ENCODE data around the gene AURKB.
"Not testable (repeated sequence)": the region's sequence is repeated elsewhere in the genome, so short reads cannot be mapped to it uniquely, and the experiment has no call there.

The AURKB gene

DNA sequence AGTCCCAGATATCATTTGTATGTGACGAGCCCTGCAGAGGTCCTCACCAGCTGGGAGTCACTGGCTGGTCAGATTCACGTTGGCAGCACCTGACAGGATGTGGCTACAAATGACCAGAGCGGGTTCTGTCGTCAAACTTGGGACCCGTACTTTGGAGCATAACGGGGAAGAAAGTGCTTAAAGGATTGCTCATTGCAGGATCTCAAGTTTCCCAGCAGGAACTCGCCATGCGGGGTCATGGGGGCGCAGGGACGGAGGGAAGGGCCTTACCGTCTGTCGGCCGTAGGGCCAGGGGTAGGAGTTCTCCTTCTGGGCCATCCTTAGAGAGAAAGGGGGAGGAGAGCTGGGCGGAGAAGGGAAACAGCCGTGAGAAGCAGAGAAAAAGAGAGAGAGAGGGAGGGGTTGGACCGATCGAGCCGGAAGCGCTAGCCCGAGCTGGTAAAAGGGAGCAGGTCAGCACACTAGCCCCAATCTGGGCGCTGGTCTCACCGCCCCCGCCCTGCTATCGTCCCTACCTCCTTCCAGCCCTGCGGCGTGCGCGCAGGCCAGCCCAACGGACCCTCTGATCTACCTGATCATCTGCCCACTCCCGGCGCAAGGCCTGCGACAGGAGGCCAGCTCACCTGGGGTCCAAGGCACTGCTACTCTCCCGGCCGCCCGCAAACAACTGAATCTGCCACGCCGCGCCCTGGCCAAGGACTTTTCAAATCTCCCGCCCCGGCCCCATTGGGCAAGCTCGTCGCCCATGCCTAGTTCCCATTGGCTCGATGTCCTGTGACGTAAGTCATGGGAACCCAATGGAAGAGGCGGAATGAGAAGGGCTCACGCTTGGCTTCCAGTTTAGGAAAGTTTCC lies at the start of gene AURKB:
TSS of gene AURKB (minus strand) at position 669 of the 854 bp plus-strand sequence. CDS start at position 318, 351 bp downstream.
- DNase-seq: peak; percentile 87

DNA sequence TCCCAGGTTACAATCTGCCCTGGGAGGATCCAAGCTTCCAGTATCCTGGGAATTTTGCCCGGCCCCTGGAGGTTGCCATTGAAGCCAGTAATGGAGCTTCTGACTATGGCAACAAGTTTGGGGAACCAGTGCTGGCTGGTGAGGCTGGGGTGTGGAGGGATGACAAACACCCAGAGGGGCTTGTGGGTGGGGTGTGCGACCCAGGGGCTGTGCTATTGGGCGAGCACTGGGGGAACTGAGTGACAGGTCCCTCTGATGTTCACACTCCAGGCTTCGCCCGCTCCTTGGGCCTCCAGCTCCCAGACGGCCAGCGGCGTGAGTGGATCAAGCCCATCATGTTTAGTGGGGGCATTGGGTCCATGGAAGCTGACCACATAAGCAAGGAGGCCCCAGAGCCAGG lies 47.4 kb upstream of the AURKB start:
- DNase-seq: no peak

DNA sequence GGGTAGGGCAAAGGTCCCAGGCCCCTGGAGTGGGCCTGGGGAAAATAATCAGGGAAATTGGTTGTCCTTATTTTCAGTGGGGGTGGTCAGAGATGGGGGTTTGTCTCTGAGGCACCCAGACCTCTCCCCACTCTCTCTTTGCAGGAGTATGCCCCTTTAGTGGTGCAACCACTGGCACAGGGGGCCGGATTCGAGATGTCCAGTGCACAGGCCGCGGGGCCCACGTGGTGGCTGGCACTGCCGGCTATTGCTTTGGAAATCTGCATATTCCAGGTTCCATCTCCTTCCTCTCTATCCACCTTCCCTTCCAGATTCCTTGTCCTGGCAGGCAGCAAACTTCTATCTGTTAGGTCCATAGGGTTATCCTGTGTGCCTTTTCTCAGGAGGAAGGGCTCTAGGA lies 46.3 kb upstream of the AURKB start:
- DNase-seq: no peak

DNA sequence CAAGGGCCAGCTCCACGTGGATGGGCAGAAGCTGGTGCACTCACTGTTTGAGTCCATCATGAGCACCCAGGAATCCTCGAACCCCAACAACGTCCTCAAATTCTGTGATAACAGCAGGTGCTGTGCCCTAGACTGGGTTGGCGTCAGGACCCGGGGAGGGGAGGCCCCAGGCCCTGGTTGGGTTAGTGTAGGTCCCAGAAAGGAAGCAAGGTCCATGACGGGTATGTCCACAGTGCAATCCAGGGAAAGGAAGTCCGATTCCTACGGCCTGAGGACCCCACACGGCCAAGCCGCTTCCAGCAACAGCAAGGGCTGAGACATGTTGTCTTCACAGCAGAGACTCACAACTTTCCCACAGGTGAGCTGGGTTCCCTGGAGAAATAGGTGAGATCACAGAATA lies 45.9 kb upstream of the AURKB start:
- no peak for DNase-seq

DNA sequence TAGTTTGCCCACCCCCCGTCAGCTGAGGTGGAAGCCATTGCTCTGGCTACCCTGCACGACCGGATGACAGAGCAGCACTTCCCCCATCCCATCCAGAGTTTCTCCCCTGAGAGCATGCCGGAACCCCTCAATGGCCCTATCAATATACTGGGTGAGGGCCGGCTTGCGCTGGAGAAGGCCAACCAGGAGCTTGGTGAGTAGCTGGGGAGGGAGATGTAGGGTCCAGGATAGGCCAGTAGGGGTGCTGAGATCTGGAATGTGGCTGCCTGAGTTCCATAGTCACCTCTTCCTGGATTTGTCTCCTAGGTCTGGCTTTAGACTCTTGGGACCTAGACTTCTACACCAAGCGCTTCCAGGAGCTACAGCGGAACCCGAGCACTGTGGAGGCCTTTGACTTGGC lies 45.1 kb upstream of the AURKB start:
- no peak for DNase-seq

DNA sequence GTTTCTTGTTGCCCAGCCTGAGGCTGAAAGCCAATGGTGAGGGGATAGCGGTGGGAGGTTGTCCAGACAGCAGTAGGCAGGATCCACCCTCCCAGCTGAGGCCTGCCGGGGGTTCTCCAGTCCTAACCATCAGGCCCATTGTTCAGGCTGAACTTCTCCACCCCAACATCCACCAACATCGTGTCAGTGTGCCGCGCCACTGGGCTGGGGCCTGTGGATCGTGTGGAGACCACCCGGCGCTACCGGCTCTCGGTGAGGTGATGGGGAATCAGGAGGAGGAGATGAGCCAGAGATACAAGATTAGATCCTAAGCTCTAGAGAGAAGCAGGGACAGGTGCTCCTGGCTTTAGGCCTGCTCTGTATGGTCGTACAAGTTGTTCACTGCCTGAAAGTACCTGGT lies 44.5 kb upstream of the AURKB start:
- DNase-seq: no peak

DNA sequence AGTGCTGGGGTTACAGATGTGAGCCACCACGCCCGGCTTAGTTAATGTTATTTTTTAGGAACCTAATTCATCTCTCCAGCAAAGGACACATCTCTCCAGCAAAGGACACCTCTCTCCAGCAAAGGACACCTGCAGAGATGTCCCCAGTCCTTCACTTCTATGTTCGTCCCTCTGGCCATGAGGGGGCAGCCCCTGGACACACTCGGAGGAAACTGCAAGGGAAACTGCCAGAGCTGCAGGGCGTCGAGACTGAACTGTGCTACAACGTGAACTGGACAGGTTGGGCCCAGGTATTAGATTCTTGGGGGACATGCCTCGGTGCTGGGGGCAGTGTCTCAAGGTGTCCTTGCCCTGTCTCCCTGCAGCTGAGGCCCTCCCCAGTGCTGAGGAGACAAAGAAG lies 43.4 kb upstream of the AURKB start:
- DNase-seq: no peak

DNA sequence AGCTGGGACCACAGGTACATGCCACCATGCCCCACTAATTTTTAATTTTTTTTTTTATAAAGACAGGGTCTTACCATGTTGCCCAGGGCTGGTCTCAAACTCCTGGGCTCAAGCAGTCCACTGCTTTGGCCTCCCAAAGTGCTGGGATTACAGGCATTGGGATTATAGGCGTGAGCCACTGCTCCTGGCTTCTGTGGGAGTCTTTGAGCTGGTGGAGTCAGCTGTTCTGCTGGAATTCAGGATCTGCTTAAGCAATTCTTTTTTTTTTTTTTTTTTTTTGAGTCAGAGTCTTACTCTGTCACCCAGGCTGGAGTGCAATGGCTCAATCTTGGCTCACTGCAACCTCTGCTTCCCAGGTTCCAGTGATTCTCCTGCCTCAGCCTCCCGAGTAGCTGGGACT lies 41.0 kb upstream of the AURKB start:
- DNase-seq: not testable (repeated sequence)

DNA sequence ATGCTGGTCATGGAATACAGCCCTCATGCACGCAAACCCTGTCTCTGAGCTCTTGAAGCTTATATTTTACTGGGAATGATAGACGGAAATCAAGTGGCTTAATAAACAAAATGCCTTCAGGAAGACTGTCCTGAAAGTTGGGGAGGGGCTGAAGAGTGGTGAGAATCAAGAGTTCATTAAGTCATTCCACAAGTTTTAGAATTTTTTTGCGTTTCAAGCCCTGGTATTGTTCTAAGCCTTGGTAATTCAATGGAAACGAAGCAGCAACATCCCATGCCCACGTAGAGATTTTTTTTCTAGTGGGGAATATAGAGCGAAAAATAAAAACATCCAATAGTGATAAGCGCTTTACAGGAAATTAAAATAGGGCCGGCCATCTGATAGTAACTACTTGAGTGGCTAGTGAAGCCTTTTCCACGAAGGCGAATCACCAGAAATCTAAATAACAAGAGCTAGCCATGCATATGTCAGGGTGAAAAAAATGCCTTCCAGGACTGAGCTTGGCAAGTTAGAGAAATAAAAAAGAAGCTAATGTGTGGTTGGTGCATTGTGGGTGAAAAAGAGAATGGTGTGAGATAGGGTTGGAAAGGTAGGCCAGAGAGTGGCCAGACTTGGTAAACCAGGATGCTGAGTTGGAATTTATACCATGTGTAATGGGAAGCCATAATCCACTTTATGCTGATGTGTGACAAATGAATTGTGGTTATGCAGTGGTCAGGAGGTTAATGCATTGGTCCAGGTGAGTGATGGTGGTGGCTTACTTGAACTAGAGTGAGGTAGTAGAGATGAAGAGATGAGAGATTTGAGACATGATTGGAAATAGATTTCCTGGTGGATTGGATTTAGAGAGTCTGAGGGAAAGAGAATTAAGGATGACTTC lies 39.5 kb upstream of the AURKB start:
- no peak for DNase-seq

DNA sequence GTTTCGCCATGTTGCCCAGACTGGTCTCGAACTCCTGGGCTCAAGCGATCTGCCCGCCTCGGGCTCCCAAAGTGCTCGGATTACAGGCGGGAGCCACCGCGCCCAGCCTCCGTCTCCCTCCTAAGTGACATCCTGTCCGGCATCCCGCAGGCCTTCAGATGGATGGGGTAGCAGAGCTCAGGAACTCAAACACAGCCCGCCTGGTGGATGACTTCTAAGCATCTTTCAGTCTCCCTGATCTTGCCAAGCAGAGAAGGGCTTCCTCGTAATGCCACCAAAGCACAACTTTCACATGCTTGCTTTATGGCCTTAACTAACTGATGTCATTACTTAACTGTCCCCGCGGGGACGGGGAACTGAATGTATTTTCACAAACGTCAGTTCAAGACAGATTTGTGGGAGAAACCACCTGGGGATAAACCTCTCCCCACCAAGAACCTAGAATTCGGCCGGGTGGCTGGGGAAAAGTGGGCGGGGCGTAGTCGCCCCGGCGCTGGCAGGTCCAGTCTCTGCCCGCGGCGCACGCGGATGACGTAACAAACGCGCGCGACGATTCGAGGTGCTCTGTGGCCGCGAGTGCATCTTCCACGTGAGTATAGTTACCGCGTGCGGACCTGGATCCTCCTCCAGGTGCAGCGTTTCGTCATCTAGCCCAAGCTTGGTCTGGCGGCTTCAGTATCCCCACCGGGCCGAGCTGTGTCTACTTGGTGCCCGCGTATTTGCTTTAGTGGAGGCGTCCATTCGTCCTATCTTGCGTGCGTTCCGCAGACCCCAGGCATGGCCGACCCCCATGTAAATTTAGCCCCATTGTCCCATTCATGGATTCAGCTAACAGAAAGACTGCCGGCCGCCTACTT lies 38.6 kb upstream of the AURKB start, which contains the start of gene PFAS:
TSS of gene PFAS (plus strand) at position 539 of the 857 bp plus-strand sequence. CDS start 4,649 bp downstream, outside the sequence.
- peak; percentile 85 for DNase-seq

DNA sequence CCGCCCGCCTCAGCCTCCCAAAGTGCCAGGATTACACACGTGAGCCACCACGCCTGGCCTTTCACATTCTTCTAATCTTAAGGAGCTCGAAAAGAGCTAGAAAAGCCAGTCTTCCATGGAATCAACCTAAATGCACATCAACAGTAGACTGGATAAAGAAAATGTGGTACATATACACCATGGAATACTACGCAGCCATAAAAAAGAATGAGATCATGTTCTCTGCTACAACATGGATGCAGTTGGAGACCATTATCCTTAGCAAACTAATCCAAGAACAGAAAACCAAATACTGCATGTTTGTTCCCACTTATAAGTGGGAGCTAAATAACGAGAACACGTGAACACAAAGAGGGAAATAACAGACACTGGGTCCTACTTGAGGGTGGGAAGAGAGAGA lies 34.4 kb upstream of the AURKB start:
- no peak for DNase-seq

DNA sequence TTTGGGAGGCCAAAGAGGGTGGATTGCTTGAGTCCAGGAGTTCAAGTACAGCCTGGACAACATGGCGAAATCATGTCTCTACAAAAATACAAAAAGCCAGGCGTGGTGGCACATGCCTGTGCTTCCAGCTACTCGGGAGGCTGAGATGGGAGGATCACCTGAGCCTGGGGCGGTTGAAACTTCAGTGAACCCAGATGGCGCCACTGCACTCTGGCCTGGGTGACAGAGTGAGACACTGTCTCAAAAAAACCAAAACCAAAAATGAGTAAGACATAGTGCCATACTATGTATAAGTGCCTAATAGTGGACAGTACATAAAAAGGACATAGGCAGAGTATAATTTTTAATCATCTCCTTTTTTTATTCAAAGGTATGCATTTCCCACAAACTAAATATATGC lies 33.5 kb upstream of the AURKB start:
- no peak for DNase-seq

DNA sequence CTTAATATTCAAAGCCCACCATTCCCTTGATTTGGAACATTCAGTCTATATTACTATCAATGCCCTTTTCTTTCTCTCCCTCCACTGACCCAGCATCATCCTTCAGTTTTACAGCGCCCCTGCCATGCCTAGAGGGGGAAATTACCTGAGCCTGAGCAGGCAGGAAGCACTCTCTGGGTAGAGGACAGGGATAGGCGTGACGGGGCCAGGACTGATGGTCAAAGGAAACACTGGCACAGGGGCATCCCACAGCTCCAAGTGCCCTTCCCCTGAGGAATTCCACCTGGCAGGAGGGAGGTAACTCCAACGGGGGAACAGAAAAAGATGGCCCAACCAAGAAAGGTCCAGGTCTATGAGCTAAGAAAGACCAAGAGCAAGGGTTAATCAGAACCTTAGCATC lies 27.5 kb upstream of the AURKB start:
- peak; percentile 7 for DNase-seq

DNA sequence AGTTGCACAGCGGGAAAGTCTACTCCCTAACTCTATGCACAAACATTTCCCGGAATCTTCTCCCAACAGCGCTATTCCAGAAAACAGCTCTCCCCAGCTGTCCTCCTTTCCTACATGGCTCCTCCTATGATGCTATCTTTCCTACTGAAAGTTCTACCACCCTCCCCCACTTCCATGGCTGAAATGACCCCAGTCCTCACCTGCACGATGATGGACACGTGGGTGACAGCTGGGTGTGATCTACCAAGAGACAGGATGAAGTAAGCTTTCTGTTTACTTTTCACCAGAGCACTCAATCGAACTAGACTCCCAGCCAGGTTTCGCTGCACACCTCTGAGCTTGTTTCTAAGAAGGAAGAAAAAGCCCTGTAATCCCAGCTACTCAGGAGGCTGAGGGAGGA lies 26.8 kb upstream of the AURKB start:
- peak; percentile 93 for DNase-seq

DNA sequence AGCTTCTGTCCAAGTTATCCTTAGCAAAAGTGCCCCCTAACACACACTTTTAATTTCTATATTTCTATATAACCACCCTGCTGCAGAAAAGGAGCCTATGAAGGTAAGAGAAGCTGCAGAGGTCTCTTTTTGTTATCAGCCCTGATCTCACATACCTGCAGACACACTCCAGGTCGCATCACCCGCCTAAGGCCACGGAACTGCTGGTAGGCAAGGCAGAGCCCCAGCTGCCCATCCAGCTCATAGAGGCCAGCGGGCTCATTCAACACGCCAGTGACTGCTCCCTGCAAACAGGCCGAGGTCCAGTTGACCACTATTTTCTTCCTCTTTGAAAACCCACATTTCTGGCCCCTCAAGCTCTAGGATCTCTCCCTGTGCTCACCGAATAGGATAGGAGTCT lies 25.3 kb upstream of the AURKB start:
- DNase-seq: no peak

DNA sequence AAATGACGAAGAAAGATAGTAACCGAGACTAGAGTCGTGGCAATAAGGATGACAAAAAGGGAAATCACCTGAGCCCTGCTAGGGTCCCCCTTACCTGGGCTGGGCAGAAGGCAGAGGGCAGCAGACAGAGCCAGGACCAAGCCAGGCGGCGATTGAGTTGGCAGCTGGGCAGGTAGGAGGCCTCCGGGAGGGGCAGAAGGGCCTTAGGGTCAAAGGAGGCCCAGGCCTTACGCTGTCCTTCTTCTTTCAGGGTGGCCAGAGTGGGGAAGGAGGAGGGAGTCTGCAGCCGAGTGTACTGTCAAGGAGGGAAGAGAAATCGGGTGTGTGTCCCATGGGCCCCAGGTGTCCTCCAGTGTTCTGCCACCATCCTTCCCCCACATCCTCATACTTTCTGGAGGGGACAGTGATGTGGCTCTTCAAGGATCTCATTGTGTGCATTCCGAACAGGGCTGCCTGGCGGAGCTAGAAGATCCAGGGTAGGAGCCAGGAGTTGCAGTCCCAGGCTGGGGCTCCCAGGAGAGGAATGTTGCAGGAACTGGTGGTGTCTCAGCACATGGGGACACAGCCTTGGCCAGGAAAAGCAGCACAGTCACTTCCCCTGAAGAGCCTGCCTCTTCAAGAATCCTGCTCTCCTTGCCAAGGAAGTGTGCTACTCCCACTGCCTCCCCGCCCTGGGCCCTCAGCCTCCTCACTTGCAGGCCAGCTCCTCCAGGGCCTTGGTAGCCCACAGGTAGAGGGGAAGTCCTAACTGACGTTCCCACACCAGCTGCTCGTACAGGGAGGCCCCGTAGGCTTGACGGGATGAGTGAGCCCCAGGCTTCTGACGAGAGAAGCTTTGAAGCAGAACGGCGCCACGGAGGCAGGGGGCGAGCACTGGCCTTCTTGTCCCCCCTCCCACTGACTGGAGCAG lies 24.2 kb upstream of the AURKB start:
- no peak for DNase-seq

DNA sequence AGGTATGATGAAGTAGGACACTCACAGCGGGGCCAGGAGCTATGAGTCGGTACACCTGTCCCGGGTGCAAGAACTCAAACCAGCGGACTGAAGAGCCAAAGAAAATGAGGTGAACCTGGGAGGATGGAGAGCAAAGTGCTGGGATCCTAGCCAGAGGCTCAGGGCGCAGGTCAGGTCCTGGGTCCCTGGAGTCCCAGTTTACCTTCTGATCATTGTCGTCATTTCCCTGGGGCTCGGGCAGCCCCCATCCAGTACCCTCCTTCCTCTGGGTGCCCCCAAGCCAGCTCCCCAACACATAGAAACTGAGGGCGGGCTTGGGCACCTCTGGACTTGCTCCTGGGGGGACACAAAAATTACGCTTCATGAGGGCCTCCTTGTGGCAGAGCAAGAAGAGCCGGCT lies 21.3 kb upstream of the AURKB start:
- no peak for DNase-seq

DNA sequence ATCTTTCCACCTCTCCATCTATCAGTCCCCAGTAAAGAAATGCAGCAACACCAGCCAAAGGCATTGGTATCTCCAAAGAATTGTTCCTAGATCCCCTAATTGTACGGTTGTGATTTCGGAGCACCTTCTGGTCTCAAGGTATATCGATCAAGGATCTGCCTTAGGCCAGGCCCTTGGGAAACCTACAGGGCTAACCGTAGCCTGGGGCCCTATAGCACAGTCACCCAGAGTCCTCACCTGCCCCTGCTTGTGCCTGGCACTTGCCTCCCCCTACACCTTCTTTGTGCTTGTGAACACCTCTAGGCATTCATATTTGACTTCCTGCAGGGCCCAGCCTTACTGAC lies 16.8 kb upstream of the AURKB start:
- no peak for DNase-seq

DNA sequence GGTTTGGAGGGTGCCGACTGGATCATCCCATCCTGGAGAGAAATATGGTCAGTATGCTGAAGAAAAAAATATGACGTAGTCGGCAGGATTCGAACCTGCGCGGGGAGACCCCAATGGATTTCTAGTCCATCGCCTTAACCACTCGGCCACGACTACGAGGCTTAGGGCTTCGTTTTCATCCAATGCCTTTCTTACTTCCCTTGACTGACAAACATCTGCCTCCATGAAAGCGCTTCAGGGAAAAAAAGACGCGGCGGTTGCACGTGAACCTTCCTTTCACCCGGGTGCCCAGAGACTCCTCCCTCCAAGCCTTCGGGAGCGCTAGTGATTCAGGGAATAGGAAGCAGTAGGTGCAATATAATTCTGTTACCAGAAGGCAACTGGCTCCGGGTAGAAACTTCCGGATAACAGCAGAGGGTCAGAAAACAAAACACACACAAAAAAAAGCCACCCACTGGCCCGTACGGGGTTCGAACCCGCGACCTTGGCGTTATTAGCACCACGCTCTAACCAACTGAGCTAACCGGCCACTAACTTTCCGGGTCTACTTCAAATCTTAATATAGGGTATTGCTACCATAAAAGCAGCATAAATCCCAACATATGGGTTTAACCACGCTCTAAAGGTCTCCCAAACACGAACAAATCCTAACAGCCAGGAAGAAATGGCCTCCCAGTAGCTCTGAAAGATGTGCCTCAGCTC lies 16.3 kb upstream of the AURKB start:
- DNase-seq: peak; percentile 92

DNA sequence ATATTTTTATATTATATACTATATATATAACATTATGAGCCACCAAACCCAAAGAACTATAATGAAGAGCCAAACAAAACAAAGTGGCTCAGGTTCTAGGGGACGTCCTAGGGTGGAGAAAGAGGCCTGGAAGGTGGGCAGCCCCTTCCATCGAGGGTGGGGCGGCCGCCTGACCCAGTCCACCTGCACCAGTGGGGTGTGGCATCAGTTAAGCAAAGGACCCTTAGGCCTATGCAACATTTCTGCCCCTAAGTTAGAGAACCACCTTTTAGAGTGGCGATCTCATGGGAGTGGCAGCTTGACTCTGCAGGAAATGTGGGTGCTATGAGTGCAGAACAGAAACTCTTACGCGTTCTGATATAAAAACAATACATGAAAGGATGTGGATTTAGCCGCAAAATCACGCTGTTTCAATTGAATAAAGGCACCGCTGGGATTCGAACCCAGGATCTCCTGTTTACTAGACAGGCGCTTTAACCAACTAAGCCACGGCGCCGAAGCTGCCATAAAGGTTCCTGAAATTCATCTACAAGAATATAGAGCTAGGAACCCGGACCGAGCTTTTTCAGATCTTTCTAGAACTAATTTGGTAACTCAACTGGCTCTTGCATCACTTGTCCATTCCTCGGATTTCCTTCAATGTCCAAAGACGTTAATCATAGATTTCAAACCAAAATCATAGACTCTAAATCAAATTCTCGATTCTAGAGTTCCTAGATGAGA lies 15.6 kb upstream of the AURKB start:
- peak; percentile 84 for DNase-seq
